ENCODE measurements around the gene CYP1A2.

Gene CYP1A2

DNA sequence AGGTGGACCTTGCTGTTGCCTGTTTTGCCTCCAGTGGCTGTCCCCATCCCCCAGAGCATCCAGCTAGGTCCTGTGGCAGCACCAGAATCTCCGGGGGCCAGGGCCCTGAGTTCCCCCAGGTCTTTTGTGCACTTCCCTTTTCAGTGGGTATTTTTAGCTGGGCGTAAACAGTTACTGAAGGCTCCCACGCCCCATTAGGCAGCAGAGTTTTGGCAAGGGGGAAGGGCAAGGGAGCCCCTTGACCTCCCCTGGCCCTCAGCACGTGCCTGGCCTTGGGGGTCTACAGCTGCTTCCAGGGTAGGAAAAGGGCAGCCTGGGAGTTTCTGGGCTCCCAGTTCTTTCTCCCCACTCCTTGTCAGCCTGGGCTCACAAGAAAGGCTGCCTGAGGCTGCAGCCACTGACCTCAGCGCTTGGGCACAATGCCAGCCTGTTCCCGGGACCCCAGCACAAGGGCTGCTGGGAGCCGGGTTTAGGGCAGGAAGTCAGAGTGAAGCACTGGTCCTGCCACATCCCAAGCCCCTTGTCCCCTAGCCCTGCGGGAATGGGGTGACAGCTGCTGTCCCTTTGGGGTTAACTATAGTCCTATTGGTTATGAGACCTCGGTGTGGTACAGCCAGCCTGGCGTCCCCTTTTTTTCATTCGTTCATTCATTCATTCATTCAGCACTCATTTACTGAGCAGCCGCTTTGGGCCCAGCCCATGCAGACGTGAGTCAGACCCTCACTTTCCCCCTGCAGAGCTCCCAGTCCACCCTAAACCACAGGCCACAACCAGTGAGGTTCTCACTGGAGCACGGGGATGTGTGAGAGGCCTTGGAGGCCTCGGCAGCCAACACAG is 41.7 kb downstream of the CYP1A2 start:
- peak; percentile 91 for DNase-seq (ENCODE audit: low read depth)

GRCh38 chr15:74791007-74791406 is 42.4 kb downstream of the CYP1A2 start:
- no peak for DNase-seq (ENCODE audit: low read depth)

- no peak for DNase-seq (ENCODE audit: low read depth)
Observed at GRCh38 chr15:74791667-74792066, 43.0 kb downstream of the CYP1A2 start.

- DNase-seq (ENCODE audit: low read depth) = no peak
Observed at GRCh38 chr15:74792227-74793016, 43.8 kb downstream of the CYP1A2 start.

DNA sequence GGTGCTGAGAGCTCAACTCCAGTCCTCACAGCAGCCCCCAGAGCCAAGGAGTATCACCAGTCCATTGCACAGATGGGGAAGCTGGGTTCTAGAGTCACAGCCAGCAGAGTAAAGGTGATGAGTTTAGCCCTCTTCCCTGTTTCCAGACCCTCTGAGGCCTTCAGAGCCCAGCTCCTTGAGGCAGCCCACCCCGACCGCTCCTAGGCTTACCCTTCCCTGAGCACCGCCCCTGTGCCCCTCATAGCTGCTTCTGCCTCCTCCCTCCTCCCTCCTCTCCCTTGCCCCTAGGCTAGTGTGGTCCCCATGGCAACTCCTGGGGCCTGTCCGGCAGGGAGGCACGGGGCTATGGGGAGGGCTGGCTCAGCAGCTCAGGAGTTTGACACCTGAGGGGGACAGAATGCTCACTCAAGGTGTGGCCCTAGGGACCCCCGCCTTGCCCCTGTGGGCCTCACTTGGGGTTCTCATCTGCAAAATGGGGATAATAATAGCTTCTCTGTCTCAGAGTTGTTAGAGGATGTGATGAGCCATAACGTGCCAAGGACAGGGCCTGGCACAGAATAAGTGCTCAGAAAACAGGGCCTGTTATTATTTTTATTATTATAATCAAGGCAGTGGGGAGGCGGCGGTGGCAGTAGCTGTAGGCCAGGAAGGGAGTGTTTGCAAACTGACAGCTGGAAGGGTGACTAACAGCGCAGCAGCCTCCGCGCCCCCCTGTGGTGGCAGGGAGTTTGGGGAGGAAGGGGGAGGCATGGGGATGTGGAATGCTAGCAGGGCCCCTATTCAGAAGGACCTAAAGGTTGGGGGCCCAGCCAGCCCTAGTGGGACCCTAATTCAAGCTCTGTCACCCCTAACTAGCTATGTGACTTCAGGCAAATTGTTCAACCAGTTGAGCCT is 44.7 kb downstream of the CYP1A2 start:
- DNase-seq (ENCODE audit: low read depth) = peak; percentile 39

DNA sequence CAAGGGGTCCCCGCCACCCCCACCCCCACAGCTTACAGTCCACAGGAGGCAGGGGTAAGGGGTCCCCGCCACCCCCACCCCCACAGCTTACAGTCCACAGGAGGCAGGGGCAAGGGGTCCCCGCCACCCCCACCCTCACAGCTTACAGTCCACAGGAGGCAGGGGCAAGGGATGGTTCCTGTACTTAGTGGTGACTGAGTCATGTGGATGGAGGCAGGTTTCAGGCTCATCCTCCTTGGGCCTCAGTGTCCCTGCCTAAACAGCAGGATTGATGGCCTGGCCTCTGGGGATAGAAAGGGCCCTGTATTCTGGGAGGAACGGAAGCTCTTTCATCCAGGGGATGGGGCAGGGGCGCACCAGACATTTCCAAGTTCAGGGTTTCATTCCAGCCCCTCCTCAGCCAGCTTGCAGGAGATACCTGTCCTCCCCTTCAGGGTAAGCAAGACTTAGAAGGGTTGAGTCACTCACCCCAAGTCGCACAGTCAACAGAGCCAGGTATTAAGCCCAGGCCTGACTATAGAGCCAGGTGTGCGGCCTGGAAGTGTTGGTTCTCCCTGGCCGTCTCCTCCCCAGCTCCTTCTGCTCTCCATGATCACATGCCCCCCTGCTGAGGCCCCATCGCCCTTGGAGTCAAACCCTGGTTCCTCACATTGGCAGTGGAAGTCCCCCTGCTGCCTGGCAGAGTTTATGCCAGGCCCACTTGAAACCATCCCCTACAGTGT is 45.8 kb downstream of the CYP1A2 start:
- DNase-seq (ENCODE audit: low read depth) = no peak

DNA sequence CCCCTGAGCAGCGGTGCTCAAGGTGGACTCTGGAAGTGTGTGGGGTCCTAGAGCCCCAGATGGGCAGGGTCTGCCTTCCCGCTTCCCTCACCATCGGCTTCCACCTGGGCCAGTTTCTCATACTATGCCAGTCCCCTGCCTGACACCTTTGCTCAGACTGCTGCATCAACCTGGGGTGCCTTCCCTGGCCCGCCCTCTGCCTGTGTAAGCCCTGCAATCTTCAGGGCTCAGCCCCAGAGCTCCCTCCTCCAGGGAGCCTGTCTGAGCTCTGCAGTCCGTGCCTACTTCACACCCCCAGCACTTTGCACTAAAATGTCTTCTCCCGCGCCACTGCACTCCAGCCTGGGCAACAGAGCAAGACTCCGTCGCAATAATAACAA is 46.3 kb downstream of the CYP1A2 start:
- no peak for DNase-seq (ENCODE audit: low read depth)

GRCh38 chr15:74795966-74796625 is 47.5 kb downstream of the CYP1A2 start:
- DNase-seq (ENCODE audit: low read depth) = no peak

GRCh38 chr15:74798388-74799254 is 50.0 kb downstream of the CYP1A2 start:
- DNase-seq (ENCODE audit: low read depth) = no peak

- DNase-seq (ENCODE audit: low read depth) = no peak
Observed at GRCh38 chr15:74799255-74799855, 50.7 kb downstream of the CYP1A2 start.

DNA sequence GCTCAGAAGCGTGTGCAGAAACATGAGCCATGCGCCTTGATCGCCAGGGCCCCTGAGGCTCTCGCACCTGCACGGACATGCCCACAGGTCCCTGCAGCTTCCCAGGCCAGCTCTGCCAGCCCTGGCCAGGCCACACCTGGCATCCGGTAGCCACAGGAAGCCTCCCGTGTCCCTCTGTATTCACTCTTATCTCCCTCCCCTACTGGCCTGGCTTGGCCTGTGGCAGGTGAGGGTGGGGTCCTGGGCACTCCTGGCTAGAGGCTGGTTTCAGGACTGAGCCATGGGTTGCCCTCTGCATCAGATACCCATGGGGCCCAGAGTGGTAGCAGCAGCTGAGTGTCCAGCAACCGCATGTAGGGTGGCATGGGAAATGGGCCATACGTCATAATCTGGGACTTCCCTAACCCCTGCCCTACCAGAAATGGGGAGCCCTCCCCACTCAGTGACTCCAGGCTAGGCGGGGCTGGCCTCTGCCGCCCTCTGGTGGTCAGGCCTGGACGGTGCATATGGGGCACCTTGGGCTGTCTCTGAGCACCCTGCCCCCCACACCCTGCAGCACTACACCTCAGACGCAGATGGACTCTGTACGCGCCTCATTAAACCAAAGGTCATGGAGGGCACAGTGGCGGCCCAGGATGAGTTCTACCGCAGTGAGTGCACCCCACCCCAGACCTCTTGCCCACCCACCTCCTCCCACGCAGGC is 51.4 kb downstream of the CYP1A2 start:
- peak; percentile 53 for DNase-seq (ENCODE audit: low read depth)

DNA sequence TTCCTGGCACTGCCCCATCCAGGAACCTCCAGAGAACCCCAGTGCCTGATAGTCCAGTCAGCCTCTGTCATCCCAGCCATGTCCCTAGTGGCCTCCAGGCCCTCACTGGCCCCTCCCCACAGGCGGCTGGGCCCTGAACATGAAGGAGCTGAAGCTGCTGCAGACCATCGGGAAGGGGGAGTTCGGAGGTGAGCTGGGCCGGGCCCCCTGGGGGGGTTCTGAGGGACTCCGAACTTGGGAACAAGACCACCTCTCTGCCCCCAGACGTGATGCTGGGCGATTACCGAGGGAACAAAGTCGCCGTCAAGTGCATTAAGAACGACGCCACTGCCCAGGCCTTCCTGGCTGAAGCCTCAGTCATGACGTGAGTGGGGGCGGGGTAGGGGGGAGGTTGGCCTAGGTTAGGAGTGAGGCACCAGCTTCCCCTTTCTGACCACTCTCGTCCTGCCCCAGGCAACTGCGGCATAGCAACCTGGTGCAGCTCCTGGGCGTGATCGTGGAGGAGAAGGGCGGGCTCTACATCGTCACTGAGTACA is 52.0 kb downstream of the CYP1A2 start:
- DNase-seq (ENCODE audit: low read depth) = no peak

DNA sequence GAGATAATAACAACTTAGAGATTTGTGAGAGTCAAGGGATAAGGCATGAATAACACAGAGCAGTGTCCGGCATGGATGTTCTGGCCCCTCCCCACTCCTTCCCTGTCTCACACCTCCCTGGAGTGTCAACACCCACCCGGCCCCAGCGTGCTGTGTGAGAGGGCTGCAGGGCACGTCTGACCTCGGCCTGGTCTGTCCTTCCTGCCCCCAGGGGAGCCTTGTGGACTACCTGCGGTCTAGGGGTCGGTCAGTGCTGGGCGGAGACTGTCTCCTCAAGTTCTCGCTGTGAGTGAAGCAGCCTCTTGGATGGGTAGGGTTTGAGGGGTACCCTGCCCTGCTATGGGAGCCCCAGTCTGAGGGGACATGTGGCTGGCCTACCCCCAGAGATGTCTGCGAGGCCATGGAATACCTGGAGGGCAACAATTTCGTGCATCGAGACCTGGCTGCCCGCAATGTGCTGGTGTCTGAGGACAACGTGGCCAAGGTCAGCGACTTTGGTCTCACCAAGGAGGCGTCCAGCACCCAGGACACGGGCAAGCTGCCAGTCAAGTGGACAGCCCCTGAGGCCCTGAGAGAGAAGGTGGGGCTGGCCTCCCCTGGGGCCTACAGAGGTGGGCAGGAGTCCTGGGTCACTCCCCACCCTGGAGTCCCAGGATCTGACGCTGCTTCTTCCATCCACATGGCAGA is 52.8 kb downstream of the CYP1A2 start:
- no peak for DNase-seq (ENCODE audit: low read depth)

DNA sequence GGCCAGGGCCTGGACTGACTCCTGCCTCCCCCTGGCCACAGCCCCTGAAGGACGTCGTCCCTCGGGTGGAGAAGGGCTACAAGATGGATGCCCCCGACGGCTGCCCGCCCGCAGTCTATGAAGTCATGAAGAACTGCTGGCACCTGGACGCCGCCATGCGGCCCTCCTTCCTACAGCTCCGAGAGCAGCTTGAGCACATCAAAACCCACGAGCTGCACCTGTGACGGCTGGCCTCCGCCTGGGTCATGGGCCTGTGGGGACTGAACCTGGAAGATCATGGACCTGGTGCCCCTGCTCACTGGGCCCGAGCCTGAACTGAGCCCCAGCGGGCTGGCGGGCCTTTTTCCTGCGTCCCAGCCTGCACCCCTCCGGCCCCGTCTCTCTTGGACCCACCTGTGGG is 53.6 kb downstream of the CYP1A2 start:
- DNase-seq (ENCODE audit: low read depth) = no peak

GRCh38 chr15:74802862-74803447 is 54.3 kb downstream of the CYP1A2 start:
- DNase-seq (ENCODE audit: low read depth) = no peak

DNA sequence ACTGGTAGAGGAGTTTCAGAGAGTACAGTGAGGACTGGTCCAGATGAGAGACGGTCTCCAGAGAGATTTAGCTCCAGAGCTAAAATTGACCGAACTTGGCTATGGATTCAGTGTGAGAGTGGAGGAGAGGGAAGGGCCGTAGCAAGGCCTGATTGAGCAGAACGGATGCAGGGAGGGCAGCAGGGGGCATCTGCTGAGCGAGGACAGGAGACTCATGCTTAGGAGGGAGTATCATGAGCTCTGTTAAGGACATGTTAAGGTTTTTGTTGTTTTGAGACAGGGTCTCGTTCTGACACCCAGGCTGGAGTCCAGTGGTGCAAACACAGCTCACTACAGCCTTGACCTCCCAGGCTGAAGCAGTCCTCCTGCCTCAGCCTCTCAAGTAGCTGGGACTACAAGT is 56.3 kb downstream of the CYP1A2 start:
- DNase-seq (ENCODE audit: low read depth) = no peak
